HL-60 (cell line): ENCODE results near the gene MPC1.

ENCODE experiments used
- CTCF ChIP-seq: IDR thresholded peaks from one replicate; pipeline ENCODE4 v1.5.1; 2011; ENCODE audit warnings: low read length, control low read depth, inconsistent platforms; ENCODE audit not compliant: insufficient read depth
- GABPA ChIP-seq: IDR thresholded peaks from 2 replicates; pipeline ENCODE4 v1.6.1; 2012; ENCODE audit warnings: low read depth
- POLR2AphosphoS5 ChIP-seq: IDR thresholded peaks from 2 replicates; pipeline ENCODE4 v1.6.1; 2012; ENCODE audit warnings: low read depth
- REST ChIP-seq: IDR thresholded peaks from 2 replicates; pipeline ENCODE4 v1.6.1; 2012; ENCODE audit warnings: low read depth; ENCODE audit not compliant: insufficient replicate concordance
- SPI1 ChIP-seq: IDR thresholded peaks from 2 replicates; pipeline ENCODE4 v1.6.1; 2012; ENCODE audit warnings: low read depth, mild to moderate bottlenecking, borderline replicate concordance

DNA sequence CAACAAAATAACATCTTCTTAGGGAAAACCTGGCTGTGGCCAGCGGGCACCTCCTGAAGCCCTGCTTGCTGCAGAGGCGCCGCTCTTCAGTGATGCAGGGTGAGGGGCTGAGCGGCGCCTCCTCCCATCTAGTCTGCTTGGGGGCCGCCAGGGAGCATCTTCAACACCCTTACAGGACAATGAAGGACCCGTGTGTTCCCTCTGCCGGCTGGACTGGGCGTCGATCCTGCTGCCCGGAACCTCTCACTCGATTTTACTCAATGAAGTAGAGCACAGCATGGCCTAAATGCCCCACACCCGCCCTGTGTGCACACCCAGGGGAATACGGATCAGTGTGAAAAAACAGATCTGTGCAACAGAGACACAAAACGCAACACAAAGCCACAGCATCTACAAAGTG, 28.5 kb upstream of the MPC1 start:
- TF ChIP-seq CTCF (no peak), GABPA (no peak), POLR2AphosphoS5 (no peak), REST (no peak), SPI1 (no peak)
